GM13977 (cell line): ENCODE results near the gene REV3L.

Experiments used
- DNase-seq: peaks from one replicate; pipeline ENCODE4 v3.0.0; 2012; ENCODE audit warnings: low spot score
- CTCF ChIP-seq: IDR thresholded peaks from 2 replicates; pipeline ENCODE4 v1.5.1; 2012; ENCODE audit warnings: mild to moderate bottlenecking, control low read depth; ENCODE audit not compliant: insufficient read depth; ENCODE audit errors: extremely low read depth, missing control alignments
- in situ Hi-C: fragments of 300-500 bp; cut with MboI; formaldehyde crosslinking; loops from one replicate; pipeline ENCODE4 v1.12.0; 2022; ENCODE audit warnings: low sequenced_read_pairs, low pct_unique_long_range_greater_than_20kb, mixed read lengths, inconsistent platforms; ENCODE audit not compliant: unreplicated experiment

The REV3L gene

GRCh38 chr6:111462770-111463391 lies 20.1 kb downstream of the REV3L start:
- DNase-seq, result no peak
- TF ChIP-seq CTCF, result no peak
- in situ Hi-C loops, result no loop called here

DNA sequence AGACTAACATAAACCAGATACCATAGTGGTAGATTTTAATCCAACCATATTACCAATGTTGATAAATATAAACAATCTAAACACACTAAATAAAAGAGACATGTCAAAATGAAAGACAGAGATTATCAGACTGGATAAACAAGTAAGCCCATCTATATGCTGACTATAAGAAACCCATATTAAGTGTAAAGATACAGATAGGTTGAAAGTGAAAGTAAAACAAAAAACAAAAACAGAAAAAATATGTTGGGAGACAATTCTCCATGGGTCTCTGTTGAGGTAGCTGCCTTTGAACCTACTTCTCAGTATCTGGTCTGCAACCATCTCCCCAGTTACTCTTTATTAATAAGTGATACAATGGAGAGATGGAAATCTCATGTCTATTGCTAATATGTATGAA lies 21.2 kb downstream of the REV3L start:
- DNase-seq, result no peak
- in situ Hi-C loops, result no loop called here
- TF ChIP-seq CTCF, result no peak

GRCh38 chr6:111458670-111459232 lies 24.3 kb downstream of the REV3L start:
- DNase-seq, result no peak
- in situ Hi-C loops, result no loop called here
- TF ChIP-seq CTCF, result no peak

DNA sequence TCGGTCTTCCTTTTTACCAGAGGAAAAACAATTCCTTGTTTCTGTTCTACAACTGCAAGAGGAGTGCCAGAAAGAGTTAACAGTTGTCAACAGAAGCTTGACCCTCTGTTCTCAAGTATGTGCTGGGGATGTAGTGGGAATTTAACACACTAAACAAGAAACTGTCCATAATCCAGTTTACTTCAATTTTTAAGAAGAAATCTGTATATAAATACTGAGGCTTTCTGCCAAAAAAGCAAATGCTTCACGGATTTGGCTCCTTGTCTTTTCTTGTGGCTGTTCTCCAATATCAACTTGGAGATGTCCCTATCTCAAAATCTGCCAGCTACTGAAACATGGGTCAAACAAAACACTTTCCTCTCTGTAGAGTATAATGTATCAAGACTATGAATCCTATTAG lies 26.8 kb downstream of the REV3L start:
- in situ Hi-C loops, result no loop called here
- TF ChIP-seq CTCF, result no peak
- no peak for DNase-seq

GRCh38 chr6:111450636-111451035 lies 32.4 kb downstream of the REV3L start:
- DNase-seq, result no peak
- TF ChIP-seq CTCF, result no peak

DNA sequence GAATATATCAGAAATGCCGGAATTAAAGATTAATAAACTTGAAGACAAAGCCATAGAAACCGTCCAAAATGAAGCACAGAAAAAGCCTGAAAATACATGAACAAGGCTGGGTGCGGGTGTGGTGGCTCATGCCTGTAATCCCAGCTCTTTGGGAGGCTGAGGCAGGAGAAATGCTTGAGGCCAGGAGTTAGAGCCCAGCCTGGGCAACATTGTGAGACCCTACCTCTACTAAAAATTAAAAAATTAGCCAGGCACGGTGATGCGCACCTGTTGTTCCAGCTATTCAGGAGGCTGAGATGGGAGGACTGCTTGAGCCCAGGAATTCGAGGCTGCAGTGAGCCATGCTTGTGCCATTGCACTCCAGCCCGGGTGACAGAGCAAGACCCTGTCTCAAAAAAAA lies 32.9 kb downstream of the REV3L start:
- TF ChIP-seq CTCF, result no peak
- no peak for DNase-seq
- in situ Hi-C loops, result no loop called here

More at GRCh38 chr6:111450636-111451035, 32.4 kb downstream of the REV3L start:
- in situ Hi-C loops, result no loop called here
